Upper lobe of left lung (tissue), 4 donors: ENCODE measurements around the gene MAGEB3.

Experiments used
- CTCF ChIP-seq, 6 experiments: fragments of 450-650 bp in 4 of 6; fragments of 200-600 bp in 2 of 6; sonication (generic) in 2 of 6; IDR thresholded peaks; one replicate each; pipeline ENCODE4 v1.5.1; 2016 to 2019; ENCODE audit warnings: antibody characterized with exemption in 6 of 6
- POLR2A ChIP-seq, 4 donors: fragments of 450-650 bp; IDR thresholded peaks; one replicate each; pipeline ENCODE4 v1.5.1; 2016 to 2017; ENCODE audit warnings: antibody characterized with exemption in 4 of 4, mild to moderate bottlenecking in 2 of 4
- POLR2AphosphoS5 ChIP-seq, 2 donors: sonication (generic); formaldehyde crosslinking; IDR thresholded peaks; one replicate each; pipeline ENCODE4 v1.5.1; 2017; ENCODE audit warnings: antibody characterized with exemption in 2 of 2

- TF ChIP-seq CTCF (IDR thresholded peaks at IDR 0.05) (no peak), POLR2AphosphoS5 (IDR thresholded peaks at IDR 0.05) (no peak), POLR2A (IDR thresholded peaks at IDR 0.05) (no peak)
Measured at GRCh38 chrX:30275498-30275897, 45.0 kb downstream of the MAGEB3 start.
